ENCODE results near the gene HMGCR. TPM values are rescaled to one million over a fixed set of nuclear protein-coding genes. Genes with fewer than 3 reads are reported as not detected.

The HMGCR gene
- total and polyA plus RNA-seq, 2 donors (not counting 1 experiment from before 2014, with no cell fraction given), result 8.1 to 55.7 TPM

- Histone ChIP-seq H4K20me1 (ENCODE audit: control insufficient read depth, insufficient read depth, low read length, poor library complexity, severe bottlenecking) (peaks cover 7% of the 10 kb centered on the region), H3K27ac (ENCODE audit: low read length in 2 of 2) (no peak overlapping the region), H3K9me3 (ENCODE audit: control extremely low read depth in 1 of 3, control insufficient read depth in 2 of 3, insufficient read depth in 1 of 3, low read length in 2 of 3) (no peaks in the 10 kb centered on the region), H3K79me2 (ENCODE audit: control insufficient read depth, insufficient read depth, low read length) (peaks cover 68% of the 10 kb centered on the region), H3K4me2 (replicated peaks; ENCODE audit: low read depth, low read length, poor library complexity, severe bottlenecking) (no peak overlapping the region), H3K27me3 (replicated peaks in 1 of 4; ENCODE audit: control extremely low read depth in 1 of 4, control insufficient read depth in 3 of 4, insufficient read depth in 4 of 4, low read length in 3 of 4) (no peaks in the 10 kb centered on the region), H3K36me3 (replicated peaks in 1 of 2; ENCODE audit: control extremely low read depth in 1 of 2, control insufficient read depth in 1 of 2, extremely low read depth in 1 of 2, insufficient read depth in 2 of 2, low read length in 1 of 2) (peaks cover 0 to 6% of the 10 kb centered on the region in 2 experiments), H3K9ac (ENCODE audit: low read length) (no peak overlapping the region), H3K4me3 (ENCODE audit: control extremely low read depth in 1 of 5, extremely low read depth in 1 of 5, insufficient read depth in 1 of 5, low read depth in 2 of 5, low read length in 4 of 5) (no peak overlapping the region), H2AFZ (ENCODE audit: insufficient read depth, low read depth, low read length, poor library complexity, severe bottlenecking) (no peak overlapping the region), H3K4me1 (ENCODE audit: control insufficient read depth in 2 of 2, insufficient read depth in 2 of 2, low read length in 2 of 2) (peaks cover 15 to 17% of the 10 kb centered on the region in 2 donors)
- ChIA-PET CTCF (interaction anchor here (0.7 to 1.4 kb wide), 3 partner anchors 92 to 211 kb away, joined by 3 to 5 read pairs (median 3); no protein-coding TSS in a partner anchor), POLR2A (no interaction called here)
- no peak overlapping the region for H3K27ac Mint-ChIP-seq
- intact Hi-C loops (cut with micrococcal nuclease), result no loop called here
- no CpG with 5 or more reads among the region's 3 CpGs for WGBS (ENCODE audit: insufficient coverage)
- no peak for DNase-seq
- H3K4me3 Mint-ChIP-seq, result no peak overlapping the region
- TF ChIP-seq EZH2 (IDR thresholded peaks at IDR 0.05; ENCODE audit: borderline replicate concordance, insufficient read depth, low read depth, low read length, poor library complexity, severe bottlenecking) (no peak), CTCF (IDR thresholded peaks at IDR 0.05) (no peak)
- no peaks in the 10 kb centered on the region for H3K27me3 Mint-ChIP-seq
- H3K4me1 Mint-ChIP-seq, result peaks cover 33% of the 10 kb centered on the region
- ATAC-seq (ENCODE audit: low read depth), result no peak
- no peaks in the 10 kb centered on the region for H3K9me3 Mint-ChIP-seq (ENCODE audit: insufficient read depth)
Observed at GRCh38 chr5:75340714-75341478, 3.9 kb downstream of the HMGCR start.

- POLR2A ChIA-PET, result no interaction called here
- Mint-ChIP-seq H3K27ac (no peak overlapping the region), H3K4me1 (peaks cover 33% of the 10 kb centered on the region), H3K9me3 (ENCODE audit: insufficient read depth) (no peaks in the 10 kb centered on the region), H3K27me3 (no peaks in the 10 kb centered on the region), H3K4me3 (no peak overlapping the region)
- Histone ChIP-seq H3K4me2 (replicated peaks; ENCODE audit: low read depth, low read length, poor library complexity, severe bottlenecking) (no peak overlapping the region), H3K27ac (ENCODE audit: low read length in 2 of 2) (no peak overlapping the region), H3K36me3 (replicated peaks in 1 of 2; ENCODE audit: control extremely low read depth in 1 of 2, control insufficient read depth in 1 of 2, extremely low read depth in 1 of 2, insufficient read depth in 2 of 2, low read length in 1 of 2) (peaks cover 0 to 14% of the 10 kb centered on the region in 2 experiments), H3K79me2 (ENCODE audit: control insufficient read depth, insufficient read depth, low read length) (peaks cover 68% of the 10 kb centered on the region), H3K27me3 (replicated peaks in 1 of 4; ENCODE audit: control extremely low read depth in 1 of 4, control insufficient read depth in 3 of 4, insufficient read depth in 4 of 4, low read length in 3 of 4) (no peaks in the 10 kb centered on the region), H4K20me1 (ENCODE audit: control insufficient read depth, insufficient read depth, low read length, poor library complexity, severe bottlenecking) (peaks cover 7% of the 10 kb centered on the region), H3K9me3 (ENCODE audit: control extremely low read depth in 1 of 3, control insufficient read depth in 2 of 3, insufficient read depth in 1 of 3, low read length in 2 of 3) (no peaks in the 10 kb centered on the region), H2AFZ (ENCODE audit: insufficient read depth, low read depth, low read length, poor library complexity, severe bottlenecking) (no peak overlapping the region), H3K9ac (ENCODE audit: low read length) (no peak overlapping the region), H3K4me3 (ENCODE audit: control extremely low read depth in 1 of 5, extremely low read depth in 1 of 5, insufficient read depth in 1 of 5, low read depth in 2 of 5, low read length in 4 of 5) (no peak overlapping the region), H3K4me1 (ENCODE audit: control insufficient read depth in 2 of 2, insufficient read depth in 2 of 2, low read length in 2 of 2) (peaks cover 10 to 13% of the 10 kb centered on the region in 2 donors)
- CTCF ChIA-PET, result interaction anchor here (0.7 to 1.4 kb wide), 2 partner anchors 93 to 106 kb away, joined by 3 to 5 read pairs; no protein-coding TSS in a partner anchor
- no peak for DNase-seq
- no CpG with 5 or more reads among the region's 1 CpG for WGBS (ENCODE audit: insufficient coverage)
- intact Hi-C loops (cut with micrococcal nuclease), result no loop called here
- ATAC-seq (ENCODE audit: low read depth), result no peak
- TF ChIP-seq CTCF (IDR thresholded peaks at IDR 0.05) (no peak), EZH2 (IDR thresholded peaks at IDR 0.05; ENCODE audit: borderline replicate concordance, insufficient read depth, low read depth, low read length, poor library complexity, severe bottlenecking) (no peak)
Observed at GRCh38 chr5:75341934-75342333, 4.9 kb downstream of the HMGCR start.

All from B cell (primary cell).